Measurements from ENCODE around the gene ERI3. TPM values are rescaled to one million over a fixed set of nuclear protein-coding genes. Genes with fewer than 3 reads are reported as not detected.

The ERI3 gene
- total and polyA plus RNA-seq, 2 of the 13 experiments (the other 11 are each of a cell fraction or from before 2014, with no cell fraction given) = 35.6 to 35.9 TPM

DNA sequence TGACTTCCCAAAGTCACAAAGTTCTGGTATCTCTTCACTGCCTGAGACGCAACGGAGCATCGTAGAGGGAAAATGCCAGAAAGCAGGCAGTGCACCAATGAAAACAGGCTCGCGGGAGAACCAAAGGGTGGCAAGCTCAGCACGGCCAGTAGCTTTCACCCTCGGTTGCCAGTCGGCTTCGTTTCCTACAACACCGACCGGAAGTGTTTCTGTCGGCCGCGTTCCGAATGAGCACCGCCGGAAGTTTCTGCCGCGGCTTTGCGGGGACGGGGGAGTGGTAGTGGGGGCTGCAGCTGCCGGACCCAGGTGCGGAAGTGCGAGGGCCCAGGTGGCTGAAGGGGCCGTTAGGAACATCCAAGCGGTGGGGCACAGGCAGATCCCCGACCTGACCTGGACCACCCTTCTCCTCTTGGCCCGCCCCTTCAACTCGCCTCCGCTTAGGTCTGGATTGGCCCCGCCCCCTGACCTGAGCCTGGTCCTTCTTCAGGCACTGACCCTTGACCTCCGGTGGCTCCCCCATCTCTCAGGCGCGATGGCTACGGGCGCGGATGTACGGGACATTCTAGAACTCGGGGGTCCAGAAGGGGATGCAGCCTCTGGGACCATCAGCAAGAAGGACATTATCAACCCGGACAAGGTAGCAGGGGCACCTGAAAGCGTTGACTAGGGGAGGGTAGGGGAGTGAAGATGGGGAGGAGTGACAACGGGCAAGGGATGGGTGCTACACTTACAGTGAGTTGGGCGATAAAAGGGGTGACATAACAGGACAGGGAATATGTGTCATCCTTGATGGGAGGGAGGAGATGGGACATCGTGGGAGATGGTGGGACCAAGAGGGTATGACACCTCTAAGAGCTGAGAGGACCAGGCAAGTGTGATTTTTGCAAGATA lies 141.6 kb downstream of the ERI3 start, which contains the start of gene DMAP1 (continued):
- TF ChIP-seq ARID2 (CRISPR knock-in tag; IDR thresholded peaks at IDR 0.05; ENCODE audit: borderline replicate concordance) (peak; percentile 78; the same call in 1 of the 2 replicates), SRF (IDR thresholded peaks at IDR 0.05; ENCODE audit: low read depth, low read length) (peak; percentile 85; the same call in 1 of the 2 replicates), ZNF350 (CRISPR knock-in tag; IDR thresholded peaks at IDR 0.05; ENCODE audit: borderline replicate concordance, low read depth) (peak; percentile 90), ZNF343 (CRISPR knock-in tag; IDR thresholded peaks at IDR 0.05) (no peak; the same call in 1 of the 2 replicates), ZFP1 (CRISPR knock-in tag; IDR thresholded peaks at IDR 0.05) (peak; percentile 86; the same call in 1 of the 2 replicates), SKI (IDR thresholded peaks at IDR 0.05; ENCODE audit: partially characterized antibody) (no peak), TP53 (CRISPR knock-in tag; conservative IDR thresholded peaks at IDR 0.05) (peak; percentile 85), ZNF589 (CRISPR knock-in tag; conservative IDR thresholded peaks at IDR 0.05) (peak; percentile 65; the same call in 1 of the 2 replicates), ATM (IDR thresholded peaks at IDR 0.05; ENCODE audit: borderline replicate concordance) (no peak), ZNF484 (CRISPR knock-in tag; IDR thresholded peaks at IDR 0.05; ENCODE audit: borderline replicate concordance, low read depth) (no peak), NFIC (IDR thresholded peaks at IDR 0.05; ENCODE audit: low read length) (no peak), NR2C2 (CRISPR knock-in tag; IDR thresholded peaks at IDR 0.05; ENCODE audit: borderline replicate concordance) (peak; percentile 97), ZNF776 (CRISPR knock-in tag; IDR thresholded peaks at IDR 0.05) (peak; percentile 37; the same call in 1 of the 2 replicates), FOXO1 (CRISPR knock-in tag; IDR thresholded peaks at IDR 0.05) (peak; percentile 66; the same call in 1 of the 2 replicates), ETV5 (CRISPR knock-in tag; IDR thresholded peaks at IDR 0.05; ENCODE audit: borderline replicate concordance) (peak; percentile 65; the same call in 1 of the 2 replicates), NPAS2 (CRISPR knock-in tag; IDR thresholded peaks at IDR 0.05; ENCODE audit: borderline replicate concordance) (no peak)
- TF ChIP-seq, protein P1, sequence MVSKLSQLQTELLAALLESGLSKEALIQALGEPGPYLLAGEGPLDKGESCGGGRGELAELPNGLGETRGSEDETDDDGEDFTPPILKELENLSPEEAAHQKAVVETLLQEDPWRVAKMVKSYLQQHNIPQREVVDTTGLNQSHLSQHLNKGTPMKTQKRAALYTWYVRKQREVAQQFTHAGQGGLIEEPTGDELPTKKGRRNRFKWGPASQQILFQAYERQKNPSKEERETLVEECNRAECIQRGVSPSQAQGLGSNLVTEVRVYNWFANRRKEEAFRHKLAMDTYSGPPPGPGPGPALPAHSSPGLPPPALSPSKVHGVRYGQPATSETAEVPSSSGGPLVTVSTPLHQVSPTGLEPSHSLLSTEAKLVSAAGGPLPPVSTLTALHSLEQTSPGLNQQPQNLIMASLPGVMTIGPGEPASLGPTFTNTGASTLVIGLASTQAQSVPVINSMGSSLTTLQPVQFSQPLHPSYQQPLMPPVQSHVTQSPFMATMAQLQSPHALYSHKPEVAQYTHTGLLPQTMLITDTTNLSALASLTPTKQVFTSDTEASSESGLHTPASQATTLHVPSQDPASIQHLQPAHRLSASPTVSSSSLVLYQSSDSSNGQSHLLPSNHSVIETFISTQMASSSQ (IDR thresholded peaks at IDR 0.05; ENCODE audit: low read depth) = peak; percentile 51
- TF ChIP-seq, protein P1 (CRISPR knock-in tag; IDR thresholded peaks at IDR 0.05; ENCODE audit: borderline replicate concordance) = peak; percentile 70
- TF ChIP-seq, protein P2, sequence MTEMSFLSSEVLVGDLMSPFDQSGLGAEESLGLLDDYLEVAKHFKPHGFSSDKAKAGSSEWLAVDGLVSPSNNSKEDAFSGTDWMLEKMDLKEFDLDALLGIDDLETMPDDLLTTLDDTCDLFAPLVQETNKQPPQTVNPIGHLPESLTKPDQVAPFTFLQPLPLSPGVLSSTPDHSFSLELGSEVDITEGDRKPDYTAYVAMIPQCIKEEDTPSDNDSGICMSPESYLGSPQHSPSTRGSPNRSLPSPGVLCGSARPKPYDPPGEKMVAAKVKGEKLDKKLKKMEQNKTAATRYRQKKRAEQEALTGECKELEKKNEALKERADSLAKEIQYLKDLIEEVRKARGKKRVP (CRISPR knock-in tag; IDR thresholded peaks at IDR 0.05) = 0 out of 4 replicates have a peak, but pooled peaks of 1 of the 2 experiments have one; percentile 46
- TF ChIP-seq, protein P3, sequence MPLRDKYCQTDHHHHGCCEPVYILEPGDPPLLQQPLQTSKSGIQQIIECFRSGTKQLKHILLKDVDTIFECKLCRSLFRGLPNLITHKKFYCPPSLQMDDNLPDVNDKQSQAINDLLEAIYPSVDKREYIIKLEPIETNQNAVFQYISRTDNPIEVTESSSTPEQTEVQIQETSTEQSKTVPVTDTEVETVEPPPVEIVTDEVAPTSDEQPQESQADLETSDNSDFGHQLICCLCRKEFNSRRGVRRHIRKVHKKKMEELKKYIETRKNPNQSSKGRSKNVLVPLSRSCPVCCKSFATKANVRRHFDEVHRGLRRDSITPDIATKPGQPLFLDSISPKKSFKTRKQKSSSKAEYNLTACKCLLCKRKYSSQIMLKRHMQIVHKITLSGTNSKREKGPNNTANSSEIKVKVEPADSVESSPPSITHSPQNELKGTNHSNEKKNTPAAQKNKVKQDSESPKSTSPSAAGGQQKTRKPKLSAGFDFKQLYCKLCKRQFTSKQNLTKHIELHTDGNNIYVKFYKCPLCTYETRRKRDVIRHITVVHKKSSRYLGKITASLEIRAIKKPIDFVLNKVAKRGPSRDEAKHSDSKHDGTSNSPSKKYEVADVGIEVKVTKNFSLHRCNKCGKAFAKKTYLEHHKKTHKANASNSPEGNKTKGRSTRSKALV (CRISPR knock-in tag; IDR thresholded peaks at IDR 0.05) = 0 out of 2 replicates have a peak, but pooled peaks have one; percentile 32
